Peyer's patch (tissue), 4 donors: ENCODE results near the gene STEAP2. TPM values are rescaled to one million over a fixed set of nuclear protein-coding genes. Genes with fewer than 3 reads are reported as not detected.
"Not testable (repeated sequence)": the region's sequence is repeated elsewhere in the genome, so short reads cannot be mapped to it uniquely, and the experiment has no call there.

Experiments
- DNase-seq, 3 donors: peaks; one replicate each; pipeline ENCODE4 v3.0.0-alpha.2; 2017 to 2019
- H3K27ac ChIP-seq, 4 donors: fragments of 200-600 bp; sonication (generic); one replicate each; pipeline ENCODE4 v1.5.1; 2016 to 2019
- H3K27me3 ChIP-seq, 2 donors: fragments of 200-600 bp; sonication (generic); one replicate each; pipeline ENCODE4 v1.5.1; 2019
- H3K36me3 ChIP-seq, 3 donors: fragments of 200-600 bp; sonication (generic); one replicate each; pipeline ENCODE4 v1.5.1; 2016 to 2019
- H3K4me1 ChIP-seq, 4 donors: fragments of 200-600 bp; sonication (generic); one replicate each; pipeline ENCODE4 v1.5.1; 2016 to 2019
- H3K4me3 ChIP-seq, 4 donors: fragments of 200-600 bp; sonication (generic); 1 replicate in 3 of 4; 2 replicates in 1 of 4; pipeline ENCODE4 v1.5.1; 2016 to 2019; ENCODE audit warnings: mild to moderate bottlenecking in 1 of 4
- H3K9me3 ChIP-seq, 4 donors: fragments of 200-600 bp; sonication (generic); one replicate each; pipeline ENCODE4 v1.5.1; 2016 to 2019; ENCODE audit warnings: mild to moderate bottlenecking in 1 of 4
- CTCF ChIP-seq, 6 experiments: fragments of 450-650 bp in 4 of 6; fragments of 200-600 bp in 2 of 6; sonication (generic) in 1 of 6; IDR thresholded peaks; one replicate each; pipeline ENCODE4 v1.5.1; 2017 to 2019; ENCODE audit warnings: antibody characterized with exemption in 6 of 6, mild to moderate bottlenecking in 3 of 6, moderate library complexity in 1 of 6
- POLR2A ChIP-seq, 2 donors: fragments of 450-650 bp; IDR thresholded peaks; one replicate each; pipeline ENCODE4 v1.5.1; 2017; ENCODE audit warnings: antibody characterized with exemption in 2 of 2, mild to moderate bottlenecking in 2 of 2, moderate library complexity in 2 of 2
- total RNA-seq, 4 donors: library from RNA; depleted of rRNA; stranded (reverse); fragments of >200 nt; gene quantifications; one replicate each; pipeline ENCODE4 v1.1.0, GENCODE V29; 2016

STEAP2 gene
- total RNA-seq, 4 donors from 2014 or later = 8.3 to 22.4 (median 17.4) TPM

DNA sequence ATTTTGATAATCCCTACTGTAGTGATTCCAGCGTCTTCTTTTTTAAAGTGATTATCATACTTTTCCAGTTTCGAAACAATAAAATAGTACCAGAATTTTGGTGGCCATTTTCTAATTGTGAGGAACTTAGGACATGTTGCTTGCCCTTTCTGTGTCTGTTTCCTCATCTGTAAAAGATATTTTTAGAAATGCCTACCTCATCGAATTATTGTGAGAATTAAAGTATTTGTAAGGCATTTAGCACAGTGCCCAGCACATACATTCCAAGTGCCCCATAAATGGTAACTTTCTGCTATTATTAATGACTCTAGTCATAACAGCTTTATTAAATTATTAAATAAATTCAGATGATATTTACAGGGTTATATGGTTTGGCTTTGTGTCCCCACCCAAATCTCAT is 37.2 kb downstream of the STEAP2 start:
- H3K36me3 ChIP-seq = no peaks in the 10 kb centered on the region

DNA sequence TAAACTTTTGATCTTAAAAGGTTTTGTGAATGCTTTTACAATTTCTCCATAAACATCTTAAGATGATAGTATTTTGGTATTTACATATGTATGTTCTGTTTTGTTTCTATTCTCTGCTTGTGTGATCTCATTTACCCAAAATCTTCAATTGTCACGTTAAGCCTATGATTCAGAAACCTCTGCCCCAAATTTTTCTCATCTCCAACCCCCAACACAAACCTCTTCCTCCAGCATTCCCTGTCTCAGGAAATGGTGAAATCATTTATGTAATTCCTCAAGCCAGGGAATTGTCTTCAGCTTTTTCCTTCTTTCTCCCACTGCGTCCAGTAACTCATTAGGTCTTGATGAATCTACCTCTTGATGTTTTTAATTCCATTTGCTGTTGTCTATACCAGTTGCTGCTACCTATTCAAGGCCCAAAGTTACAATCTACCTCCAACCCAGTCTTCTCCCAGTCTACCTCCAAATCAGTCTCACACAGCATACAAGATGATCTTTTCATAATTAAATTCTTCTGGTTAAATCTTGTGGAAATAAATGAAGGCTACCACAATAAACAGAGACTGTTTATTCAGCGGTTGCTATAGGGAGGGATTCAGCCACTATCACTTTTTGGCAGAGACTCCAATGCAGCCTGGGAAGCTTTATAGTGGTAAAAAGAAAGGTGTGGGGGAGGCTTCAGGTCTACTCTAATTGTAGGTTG is 39.2 kb downstream of the STEAP2 start:
- Histone ChIP-seq H3K27ac (peak overlapping the region in 2 of 4 donors; percentile 42 to 50), H3K4me3 (no peak overlapping the region), H3K9me3 (no peaks in the 10 kb centered on the region), H3K4me1 (peaks cover 0 to 6% (median 0%) of the 10 kb centered on the region in 4 donors), H3K36me3 (no peaks in the 10 kb centered on the region), H3K27me3 (no peaks in the 10 kb centered on the region)
- DNase-seq = no peak
- TF ChIP-seq CTCF (IDR thresholded peaks at IDR 0.05) = no peak
- no peak for TF ChIP-seq POLR2A (IDR thresholded peaks at IDR 0.05)

More for the DNA sequence above, 37.2 kb downstream of the STEAP2 start:
- H3K9me3 ChIP-seq = no peaks in the 10 kb centered on the region
- no peak overlapping the region for H3K27ac ChIP-seq
- H3K4me1 ChIP-seq = peaks cover 0 to 16% (median 0%) of the 10 kb centered on the region in 4 donors
- no peak for DNase-seq
- H3K27me3 ChIP-seq = no peaks in the 10 kb centered on the region
- H3K4me3 ChIP-seq = no peak overlapping the region
- no peak for TF ChIP-seq CTCF (IDR thresholded peaks at IDR 0.05)
- no peak for TF ChIP-seq POLR2A (IDR thresholded peaks at IDR 0.05)

DNA sequence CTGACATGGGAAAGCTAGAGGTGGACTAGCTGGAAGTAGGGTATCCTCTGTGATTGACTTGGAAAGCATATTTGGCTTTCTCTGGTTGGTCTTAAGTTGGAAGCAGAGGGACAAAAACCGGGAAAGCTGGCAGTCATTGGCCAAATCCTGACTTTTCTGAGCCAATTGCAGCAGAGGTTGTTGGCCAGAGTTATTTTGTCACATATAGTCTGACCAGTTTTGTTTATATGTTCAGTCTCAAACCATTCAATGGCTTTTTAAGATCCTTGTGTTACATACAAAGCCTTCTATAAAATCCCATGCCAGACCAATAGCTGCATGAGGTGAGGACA is 39.7 kb downstream of the STEAP2 start:
- H3K36me3 ChIP-seq = no peaks in the 10 kb centered on the region
- no peak overlapping the region for H3K4me3 ChIP-seq
- peak overlapping the region in 2 of 4 donors; percentile 42 to 50 for H3K27ac ChIP-seq
- H3K27me3 ChIP-seq = no peaks in the 10 kb centered on the region
- no peaks in the 10 kb centered on the region for H3K9me3 ChIP-seq
- DNase-seq = no peak
- H3K4me1 ChIP-seq = peaks cover 0 to 1% (median 0%) of the 10 kb centered on the region in 4 donors
- TF ChIP-seq CTCF (IDR thresholded peaks at IDR 0.05) (no peak), POLR2A (IDR thresholded peaks at IDR 0.05) (no peak)

GRCh38 chr7:90256011-90256410 is 44.5 kb downstream of the STEAP2 start:
- H3K27ac ChIP-seq, H3K4me3 ChIP-seq, H3K4me1 ChIP-seq: not testable (repeated sequence)

DNA sequence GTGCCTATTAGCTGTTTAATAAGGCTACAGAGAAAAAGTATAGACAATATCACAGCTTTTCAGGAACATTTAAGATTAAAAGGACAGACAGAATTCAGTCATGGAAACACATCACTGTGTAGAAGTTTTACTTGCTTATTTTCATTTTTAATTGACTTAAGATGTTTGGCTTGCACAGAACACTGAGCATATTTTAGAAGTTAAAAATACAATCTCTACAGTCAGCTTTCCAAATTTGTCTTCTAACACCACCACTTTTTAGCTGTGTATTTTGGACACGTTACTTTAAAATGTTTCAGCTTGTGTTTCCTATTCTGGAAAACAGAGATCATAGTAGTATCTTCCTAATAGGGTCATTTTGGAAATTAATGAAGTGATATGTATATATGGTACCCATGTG is 45.2 kb downstream of the STEAP2 start:
- H3K27ac ChIP-seq = no peak overlapping the region
- no peak overlapping the region for H3K4me3 ChIP-seq
- no peak for DNase-seq
- TF ChIP-seq CTCF (IDR thresholded peaks at IDR 0.05) (no peak), POLR2A (IDR thresholded peaks at IDR 0.05) (no peak)
- H3K4me1 ChIP-seq = no peaks in the 10 kb centered on the region
- no peaks in the 10 kb centered on the region for H3K27me3 ChIP-seq
- H3K9me3 ChIP-seq = no peaks in the 10 kb centered on the region
- no peaks in the 10 kb centered on the region for H3K36me3 ChIP-seq

More at GRCh38 chr7:90256011-90256410, 44.5 kb downstream of the STEAP2 start:
- not testable (repeated sequence) for H3K36me3 ChIP-seq, DNase-seq, H3K9me3 ChIP-seq, H3K27me3 ChIP-seq

DNA sequence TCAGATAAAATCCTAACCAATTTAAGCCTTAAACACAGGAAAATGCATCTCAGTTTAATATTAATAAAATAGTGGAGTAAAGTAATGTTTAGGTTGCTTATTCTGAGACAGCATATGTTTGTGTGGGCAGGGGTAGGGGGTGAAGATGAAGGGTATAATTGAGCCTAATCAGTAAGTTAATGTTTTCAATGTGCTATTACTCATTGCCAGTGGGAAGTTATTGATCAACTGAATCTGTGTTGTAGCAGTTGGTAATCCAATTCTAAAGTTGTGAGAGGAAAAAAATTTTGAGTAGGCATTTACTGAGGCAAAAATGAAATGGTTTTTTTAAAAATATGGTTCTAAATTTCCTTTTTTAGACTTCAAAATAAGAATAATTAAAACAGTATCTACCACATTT is 49.9 kb downstream of the STEAP2 start:
- DNase-seq = no peak
- Histone ChIP-seq H3K4me1 (no peaks in the 10 kb centered on the region), H3K27ac (no peak overlapping the region), H3K36me3 (no peaks in the 10 kb centered on the region), H3K4me3 (no peak overlapping the region), H3K9me3 (no peaks in the 10 kb centered on the region), H3K27me3 (no peaks in the 10 kb centered on the region)
- no peak for TF ChIP-seq POLR2A (IDR thresholded peaks at IDR 0.05)
- TF ChIP-seq CTCF (IDR thresholded peaks at IDR 0.05) = no peak
